Activated CD4-positive, alpha-beta T cell treated with anti-CD3 and anti-CD28 coated beads for 24 hours (primary cell): ENCODE data around the gene DKC1.
"Not testable (repeated sequence)": the region's sequence is repeated elsewhere in the genome, so short reads cannot be mapped to it uniquely, and the experiment has no call there.

ENCODE experiments used
- DNase-seq, 2 donors: peaks; one replicate each; pipeline ENCODE4 v3.0.0-alpha.2; 2020; ENCODE audit warnings: low read depth in 2 of 2

The DKC1 gene

DNA sequence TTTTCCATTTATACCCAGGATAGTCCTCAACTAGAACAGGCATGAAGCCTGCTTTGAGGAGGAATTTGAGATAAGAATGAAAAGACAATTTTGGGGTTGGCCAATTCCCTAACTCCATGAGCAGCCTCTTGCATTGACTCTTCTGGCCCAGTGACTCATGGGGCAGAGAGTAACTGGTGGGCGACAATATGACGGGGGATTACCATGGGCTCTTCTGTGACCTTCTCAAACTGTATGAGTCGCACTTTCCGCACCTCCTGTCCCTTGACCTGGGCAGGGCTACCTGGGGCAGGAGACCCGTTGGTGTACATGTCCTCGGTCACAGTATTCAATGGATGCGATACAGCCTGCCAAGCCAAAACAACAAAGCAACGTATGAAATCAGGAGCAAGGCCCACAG lies 29.3 kb downstream of the DKC1 start:
- no peak for DNase-seq

DNA sequence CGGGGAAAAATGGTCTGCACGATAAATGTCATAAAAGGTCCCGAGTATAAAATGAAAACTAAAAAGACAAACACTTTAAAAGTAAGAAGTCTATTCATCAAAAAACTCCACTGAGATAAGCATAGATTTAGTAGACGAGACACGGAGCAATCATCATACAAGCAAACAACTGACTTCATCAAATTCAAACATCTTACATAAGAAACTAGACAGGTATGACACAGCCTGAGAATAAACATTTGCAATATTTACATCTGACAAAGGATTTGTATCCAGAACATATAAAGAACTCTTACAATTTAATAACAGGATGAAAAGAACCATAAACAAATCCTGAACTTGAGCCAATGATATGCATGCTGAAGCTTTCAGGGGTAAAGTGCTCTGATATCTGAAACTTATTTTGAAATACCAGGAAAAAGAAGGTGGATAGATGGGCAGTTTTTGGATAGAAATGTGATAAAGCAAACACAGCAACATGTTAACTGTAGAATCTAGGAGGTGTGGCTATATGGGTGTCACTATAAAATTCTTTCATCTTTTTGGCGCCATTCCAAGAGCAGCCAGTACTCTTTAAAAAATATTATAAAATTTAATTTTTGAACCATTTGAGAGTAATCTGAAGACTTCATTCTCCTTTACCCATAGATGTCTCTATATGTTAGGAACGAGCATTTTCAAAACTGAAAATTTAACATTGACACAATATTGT lies 30.6 kb downstream of the DKC1 start:
- no peak for DNase-seq

DNA sequence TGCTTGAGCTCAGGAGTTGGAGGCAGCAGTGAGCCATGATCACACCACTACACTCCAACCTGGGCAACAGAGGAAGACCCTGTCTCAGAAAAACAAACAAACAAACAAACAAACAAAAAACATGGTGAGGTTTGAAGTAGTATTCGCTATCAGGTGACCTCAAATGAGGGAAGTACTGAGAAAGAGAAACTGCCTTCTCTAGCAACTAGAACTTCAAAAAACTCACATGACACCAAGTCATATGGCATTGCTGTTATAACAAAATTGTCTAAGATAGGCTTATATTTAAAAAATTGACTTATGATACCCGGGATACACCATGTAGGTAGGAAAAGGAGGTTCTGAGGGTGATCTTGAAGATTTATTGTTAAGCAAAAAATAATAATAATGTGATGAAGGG lies 32.4 kb downstream of the DKC1 start:
- DNase-seq, result no peak

DNA sequence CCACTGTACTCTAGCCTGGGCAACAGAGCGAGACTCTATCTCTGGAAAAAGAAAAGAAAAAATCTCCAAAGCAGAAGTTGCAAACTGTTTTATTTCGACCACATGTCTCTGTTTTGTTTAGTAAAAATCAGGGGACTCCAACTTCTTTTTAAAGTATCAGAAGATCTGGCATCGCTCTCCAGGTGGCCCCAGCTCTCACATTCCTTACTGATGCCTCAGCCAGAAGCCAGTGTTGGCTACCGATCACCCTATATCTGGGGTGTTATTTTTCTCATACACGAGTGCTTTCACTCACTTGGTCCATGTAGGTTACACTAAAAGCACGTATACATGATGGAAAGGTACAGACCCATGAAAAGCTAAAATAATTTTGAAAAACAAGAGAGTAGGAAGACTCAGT lies 34.3 kb downstream of the DKC1 start:
- DNase-seq, result no peak

DNA sequence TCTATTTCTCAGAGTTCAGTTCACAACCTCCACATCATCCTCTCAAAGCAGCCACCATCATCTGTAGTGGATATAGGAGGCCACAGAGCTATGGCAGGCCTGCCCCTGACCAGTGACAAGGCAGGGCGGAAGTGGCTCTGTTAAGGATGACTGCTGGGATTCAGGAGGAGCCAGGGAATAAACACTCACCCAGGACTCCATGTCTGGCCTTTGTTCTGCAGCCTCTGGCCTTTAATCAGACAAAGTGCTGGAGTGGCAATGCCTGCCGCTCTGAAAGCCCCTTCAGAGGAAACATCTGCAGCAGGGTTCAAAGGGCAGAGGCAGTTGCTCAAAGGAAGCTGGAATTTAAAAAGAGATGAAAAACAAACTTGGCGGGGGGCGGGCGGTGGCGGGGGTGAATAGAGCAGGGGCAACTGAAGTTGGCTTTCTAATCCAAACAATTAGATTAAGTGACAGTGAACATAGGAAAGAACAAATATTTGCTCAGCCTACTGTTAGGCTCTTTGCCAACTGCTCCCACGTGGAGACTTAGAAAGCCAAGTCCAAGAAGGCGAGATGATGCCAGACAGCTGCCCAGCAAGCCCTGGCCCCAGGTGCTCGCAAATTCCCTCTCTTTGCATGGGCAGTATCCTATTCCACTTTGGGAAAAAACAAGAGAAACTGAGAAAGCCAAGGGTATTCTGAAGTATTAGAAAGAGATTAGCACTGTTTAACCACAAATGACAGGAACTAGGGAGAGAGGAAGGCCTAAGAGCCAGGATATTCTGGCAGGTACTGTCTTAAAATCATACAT lies 37.1 kb downstream of the DKC1 start:
- no peak for DNase-seq

DNA sequence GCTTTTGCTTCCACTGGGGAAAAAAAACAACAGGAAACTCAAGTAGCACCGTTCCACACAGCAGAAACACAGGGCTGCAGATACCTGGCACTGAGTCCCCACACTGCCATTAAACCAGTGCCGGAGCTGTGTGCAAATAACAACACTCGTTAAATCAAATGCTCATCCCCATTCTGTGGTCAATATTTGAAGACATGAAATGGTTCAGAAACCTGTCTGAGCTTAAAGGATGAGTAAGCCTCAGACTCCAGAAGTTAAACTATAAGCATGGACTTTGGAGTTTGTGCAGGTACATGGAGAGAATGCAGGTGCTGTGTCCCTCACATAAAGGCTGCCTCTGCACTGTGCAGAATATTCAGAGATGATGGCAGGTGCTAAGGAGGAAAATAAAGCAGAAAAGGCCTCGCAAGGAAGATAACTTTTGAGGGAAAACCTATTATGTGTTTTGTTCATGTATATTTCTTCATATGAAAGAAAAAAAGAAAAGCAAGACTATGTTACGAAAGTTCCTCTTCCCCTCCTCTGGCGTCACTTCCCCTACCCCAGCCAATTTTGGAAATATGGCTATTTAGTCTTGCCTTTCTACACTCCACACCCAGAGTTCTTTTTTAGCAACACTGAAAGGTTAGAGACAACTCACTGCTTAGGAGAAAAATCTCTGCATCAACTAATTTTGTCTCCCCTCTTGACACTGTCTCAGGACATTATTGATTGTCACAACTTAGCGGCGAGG lies 38.0 kb downstream of the DKC1 start:
- no peak for DNase-seq

DNA sequence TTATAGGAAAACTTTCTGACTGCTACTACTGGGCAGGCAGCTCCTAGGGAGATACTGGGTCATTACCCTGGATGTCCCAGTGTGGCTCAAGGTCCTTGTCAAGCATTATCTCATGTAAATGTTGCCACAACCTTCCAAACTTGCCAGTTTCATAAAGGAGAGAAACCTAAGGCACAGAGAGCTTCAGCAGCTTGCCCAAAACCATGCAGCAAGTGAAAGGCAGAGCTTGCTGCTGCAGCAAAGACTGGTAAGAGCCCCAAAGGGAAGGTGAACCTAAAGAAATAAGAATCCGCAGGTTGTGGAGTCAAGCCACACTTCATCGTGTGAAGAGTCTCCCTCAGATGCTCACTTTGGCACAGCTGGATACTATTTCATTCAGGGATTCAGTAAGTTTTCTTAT lies 40.3 kb downstream of the DKC1 start:
- DNase-seq, result no peak

DNA sequence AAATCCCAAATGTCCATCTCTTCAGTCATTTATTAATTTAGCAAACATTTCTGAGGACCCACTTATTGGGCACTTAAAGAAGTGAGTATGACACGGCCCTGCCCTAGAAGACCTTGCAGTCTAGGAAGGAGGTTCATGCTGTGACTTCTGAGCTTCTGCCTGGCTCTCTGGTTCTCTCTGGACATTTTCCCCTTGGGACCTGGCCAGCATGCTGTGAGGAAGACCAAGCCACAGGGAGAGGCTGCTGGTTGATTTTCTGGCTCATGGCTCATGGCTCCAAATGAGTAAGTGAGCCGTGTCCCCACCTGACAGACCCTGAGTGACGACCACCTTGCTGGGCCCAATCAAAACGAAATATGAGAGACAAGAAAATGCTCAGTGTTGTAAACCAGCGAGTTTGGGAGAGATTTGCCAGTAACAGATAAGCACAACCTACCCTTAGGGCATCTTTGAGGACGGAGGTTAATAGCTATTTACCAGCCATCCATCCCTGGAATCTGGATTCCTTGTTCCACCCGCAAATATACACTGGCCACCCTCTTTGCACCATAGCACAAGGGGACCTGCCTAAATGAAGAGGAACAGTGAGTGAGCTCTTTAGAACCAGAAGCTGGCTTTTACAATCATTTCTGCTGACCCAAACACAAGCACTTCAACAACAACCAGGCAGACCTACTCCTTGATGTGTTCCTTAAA lies 41.7 kb downstream of the DKC1 start:
- DNase-seq, result no peak

DNA sequence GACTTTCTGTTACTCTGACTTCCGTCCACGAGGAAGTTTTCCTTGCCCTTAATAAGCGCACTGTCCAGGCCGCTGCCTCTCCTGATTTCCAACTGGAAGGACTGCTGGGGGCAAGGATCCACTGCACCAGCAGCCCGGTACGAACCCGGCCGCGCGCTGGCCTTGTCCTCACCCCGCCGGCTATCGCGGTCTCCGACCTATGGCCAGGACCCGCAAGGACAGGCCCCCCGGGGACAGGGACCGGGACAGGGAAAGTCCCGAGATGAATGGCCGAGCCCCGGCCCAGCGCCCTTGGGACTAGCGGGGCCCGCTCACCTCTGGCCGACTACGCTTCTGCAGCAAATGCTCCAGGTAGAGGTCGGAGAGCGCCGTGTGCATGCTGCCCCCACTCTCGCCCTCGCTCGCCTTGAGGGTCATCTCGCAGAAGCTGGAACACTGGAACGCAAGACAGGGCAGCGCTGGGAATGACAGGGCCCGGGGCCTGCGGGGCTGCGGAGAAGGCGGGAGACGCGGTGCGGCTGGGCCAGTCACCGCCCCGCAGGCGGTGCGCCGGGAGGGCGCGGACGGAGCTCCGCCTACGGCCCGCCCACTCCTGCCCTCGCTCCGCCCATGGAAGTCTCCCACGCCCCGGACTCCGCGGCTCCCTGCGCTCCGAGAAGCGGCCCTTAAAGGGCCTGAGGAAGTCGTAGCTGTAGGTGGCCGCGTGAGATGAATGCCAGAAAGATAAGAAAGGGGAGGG lies 42.5 kb downstream of the DKC1 start, which contains the start of gene MPP1:
Gene MPP1 (minus strand): TSS at position 529 of the 739 bp plus-strand sequence. CDS start 112 bp downstream, at position 417.
- DNase-seq, result peak; percentile 51 to 61

DNA sequence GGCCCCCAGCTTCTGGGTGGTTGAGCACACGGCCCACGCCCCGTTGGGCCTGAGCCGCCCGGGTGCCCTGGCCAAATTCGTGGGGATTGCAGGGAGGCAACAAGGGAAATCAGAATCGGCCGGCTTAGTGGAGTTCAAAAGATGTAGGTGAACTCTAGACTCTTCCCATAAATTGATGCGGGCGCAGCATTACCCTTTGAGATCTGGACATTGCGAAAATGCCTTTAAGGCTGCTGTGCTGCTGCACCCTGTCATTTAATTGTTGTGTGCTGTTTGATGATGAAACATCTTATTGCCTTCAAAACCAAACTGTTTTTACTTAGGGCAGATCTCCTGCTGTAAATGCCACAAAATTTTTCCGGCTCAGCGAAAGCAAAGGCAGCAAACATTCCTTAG lies 43.0 kb downstream of the DKC1 start:
- DNase-seq, result no peak

DNA sequence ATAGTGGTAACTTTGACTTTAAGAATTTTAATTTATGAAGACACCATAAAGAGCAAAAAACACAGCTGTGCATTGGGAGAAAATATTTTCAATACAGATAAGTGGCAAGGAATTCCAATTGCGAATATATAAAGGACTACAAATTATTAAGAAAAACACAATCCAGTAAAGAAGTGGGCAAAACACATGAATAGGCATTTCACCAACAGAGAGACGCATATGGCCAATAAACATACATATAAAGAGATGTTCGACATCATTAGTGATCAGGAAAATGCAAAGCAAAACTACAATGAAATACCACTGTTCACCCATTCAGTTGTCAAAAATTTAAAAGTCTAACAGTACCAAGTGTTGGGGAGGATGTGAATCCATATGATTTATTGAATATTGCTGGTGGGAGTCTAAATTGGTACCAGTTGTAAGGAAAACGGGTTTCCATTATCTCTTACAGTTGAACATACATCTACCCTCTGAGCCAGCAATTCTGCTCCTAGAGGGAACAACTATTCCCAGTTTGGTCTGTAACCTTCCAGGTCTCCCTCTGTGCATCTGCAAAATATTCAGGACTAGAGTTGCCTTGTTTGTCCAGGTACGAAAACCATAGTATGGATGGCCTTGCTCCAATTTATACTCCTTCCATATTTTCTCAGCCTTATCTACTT lies 44.3 kb downstream of the DKC1 start:
- DNase-seq, result no peak

DNA sequence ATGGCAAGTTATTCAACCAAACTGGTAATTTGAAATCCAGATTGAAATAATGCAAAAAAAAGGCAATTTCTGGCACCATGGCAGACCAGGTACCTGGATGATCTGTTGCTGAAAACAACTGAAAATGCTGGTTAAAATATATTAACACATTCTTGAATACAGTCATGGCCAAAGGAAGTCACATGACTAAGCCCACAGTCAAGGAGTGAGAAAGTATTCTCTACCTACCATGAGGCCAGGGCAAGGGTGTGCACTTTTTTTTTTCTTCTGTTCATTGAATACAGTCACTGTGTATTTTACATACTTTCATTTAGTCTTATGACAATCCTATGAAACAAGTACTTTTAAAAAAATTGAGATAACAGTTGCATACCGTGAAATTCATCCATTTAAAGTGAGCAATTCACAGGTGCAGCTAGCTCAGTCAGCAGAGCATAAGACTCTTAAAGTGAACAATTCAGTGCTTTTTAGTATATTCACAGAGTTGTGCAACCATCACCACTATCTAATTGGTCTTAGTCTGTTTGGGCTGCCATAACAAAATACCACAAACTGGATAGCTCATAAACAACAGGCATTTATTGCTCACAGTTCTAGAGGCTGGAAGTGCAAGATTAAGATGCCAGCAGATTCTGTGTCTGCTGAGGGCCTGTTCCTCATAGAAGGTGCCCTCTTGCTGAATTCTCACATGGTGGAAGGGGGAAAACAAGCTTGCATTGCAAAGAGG lies 47.4 kb downstream of the DKC1 start:
- no peak for DNase-seq

DNA sequence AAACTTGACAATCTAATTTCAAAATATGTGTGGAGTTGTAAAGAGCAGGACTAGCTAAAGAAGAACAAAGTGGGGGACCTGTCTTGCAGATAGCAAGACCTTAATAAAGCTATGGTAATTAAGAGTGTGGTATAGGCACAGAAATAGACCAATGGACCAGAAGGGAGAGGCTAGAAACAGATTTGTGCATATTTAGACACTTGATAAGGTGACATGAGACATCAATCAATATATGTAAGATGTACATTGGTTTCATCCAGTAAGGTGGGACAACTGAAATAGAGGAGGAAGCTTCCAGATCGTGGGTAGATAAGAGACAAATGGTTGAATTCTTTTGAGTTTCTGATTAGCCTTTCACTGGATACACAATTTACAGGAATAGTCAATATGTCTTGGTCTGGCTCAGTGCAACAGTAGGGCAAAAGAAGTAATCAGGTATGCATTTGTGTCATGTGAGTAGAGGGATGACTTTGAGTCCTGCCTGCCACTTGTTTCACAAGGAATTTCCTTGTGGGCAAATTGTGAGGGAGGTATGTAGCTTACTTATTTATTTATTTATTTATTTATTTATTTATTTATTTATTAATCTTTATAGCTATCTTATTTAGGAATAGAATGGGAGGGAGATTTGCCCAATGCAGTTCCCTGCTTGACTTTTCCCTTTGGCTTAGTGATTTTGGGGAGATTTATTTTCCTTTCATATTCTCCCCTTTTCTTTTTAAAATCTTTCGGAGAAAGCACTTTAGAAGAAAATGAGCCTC lies 49.9 kb downstream of the DKC1 start:
- DNase-seq, result no peak

DNA sequence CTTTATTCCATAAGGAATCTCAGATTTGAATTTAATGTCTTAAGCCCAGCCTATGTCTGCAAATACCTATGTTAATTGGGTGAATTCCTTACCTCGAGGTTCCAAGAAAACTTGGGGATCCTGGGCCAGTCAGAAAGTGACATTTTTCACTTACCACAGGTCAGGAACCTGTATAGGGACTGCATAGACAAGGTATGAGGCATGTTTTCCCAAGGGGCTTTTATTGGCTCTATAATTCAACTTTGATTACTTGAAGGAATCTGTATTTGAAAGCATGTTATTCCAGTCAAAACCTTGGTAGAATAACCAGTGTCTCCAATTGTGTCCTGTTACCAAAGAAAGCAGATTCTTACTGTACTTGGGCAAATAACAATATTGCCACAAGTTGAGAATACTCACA lies 51.1 kb downstream of the DKC1 start:
- no peak for DNase-seq

DNA sequence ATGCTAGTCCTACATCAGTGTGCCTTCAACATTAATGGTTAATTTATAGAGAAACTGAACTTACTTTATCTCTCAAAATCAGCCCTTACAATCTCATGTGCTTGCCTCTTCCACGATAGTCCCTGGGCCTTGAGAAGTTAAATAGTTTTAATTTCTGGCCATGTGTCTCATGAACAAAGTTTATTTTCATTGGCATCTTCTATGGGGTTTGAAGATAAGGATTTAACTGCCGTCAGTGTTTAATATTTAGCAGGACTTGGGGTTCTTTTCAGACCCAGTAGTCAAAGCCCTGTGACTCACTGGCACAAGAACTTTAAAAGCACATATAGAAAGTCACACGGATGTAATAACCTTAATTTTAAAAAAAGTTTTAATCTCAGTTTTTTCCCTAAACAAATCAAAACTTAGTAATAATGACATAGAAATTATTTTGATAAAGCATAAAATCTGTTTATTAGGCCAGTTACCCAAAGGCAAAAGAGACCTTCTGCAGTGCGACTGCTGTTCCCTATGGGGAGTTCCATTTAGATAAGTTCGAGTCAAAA lies 52.7 kb downstream of the DKC1 start:
- no peak for DNase-seq

DNA sequence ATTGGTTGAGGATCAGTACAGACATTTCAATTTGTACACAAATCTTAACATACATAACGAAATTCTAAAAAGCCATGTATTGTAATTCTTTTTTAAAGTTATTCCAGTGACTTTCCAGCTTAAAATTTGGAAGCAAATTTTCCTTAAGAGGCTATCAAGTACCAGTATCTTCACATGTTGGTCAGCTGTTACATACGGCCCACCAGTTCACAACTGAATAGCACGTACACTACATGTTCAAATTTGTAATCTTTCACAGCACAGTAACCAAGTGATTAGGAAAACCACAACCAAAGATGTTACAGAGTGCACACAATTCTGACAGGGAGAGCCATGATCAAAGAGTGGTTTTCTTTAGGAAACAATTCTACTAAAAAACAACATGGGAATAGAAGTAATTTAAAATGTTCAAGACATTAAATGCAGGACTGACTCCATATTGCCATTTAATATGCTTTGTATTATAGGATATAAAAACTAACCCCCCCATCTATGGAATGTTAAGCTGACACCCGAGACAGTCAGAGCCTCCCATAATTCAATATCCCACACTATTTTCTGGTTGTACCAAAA lies 53.7 kb downstream of the DKC1 start:
- not testable (repeated sequence) for DNase-seq

DNA sequence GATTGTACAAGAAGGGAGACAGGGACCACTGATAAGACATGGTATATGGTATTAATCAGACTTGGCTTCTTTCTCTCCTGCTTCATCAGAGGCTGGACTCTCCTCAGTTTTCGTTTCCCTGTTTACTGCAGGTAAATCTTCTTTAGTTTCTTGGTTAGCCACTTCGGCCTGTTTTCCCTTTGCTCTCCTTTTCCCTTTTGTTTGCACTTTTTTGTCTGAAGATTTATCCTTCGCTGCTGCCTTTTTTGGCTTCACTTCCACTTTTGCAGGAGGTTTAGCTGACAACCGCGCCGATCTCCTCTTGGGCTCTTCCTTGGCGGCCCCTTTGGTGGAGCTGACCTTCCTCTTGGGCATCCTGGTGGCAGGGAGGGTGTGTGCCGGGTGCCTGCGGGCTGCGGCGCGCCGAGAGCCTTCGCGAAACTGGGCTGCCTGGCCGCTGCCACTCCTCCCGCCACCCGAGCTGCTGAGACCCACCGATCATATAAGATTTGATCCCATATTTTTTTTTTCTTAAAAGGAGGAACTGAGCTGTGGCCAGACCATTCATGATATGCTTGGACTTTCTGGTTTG lies 54.5 kb downstream of the DKC1 start:
- not testable (repeated sequence) for DNase-seq
